SK-N-SH treated with all-trans-retinoic acid at 6 μM for 48 hours (cell line): Measurements from ENCODE around the gene HNF1A.
"Not testable (repeated sequence)": the region's sequence is repeated elsewhere in the genome, so short reads cannot be mapped to it uniquely, and the experiment has no call there.

Source experiments
- CSDC2 ChIP-seq: fragments of 250-450 bp; sonication (Bioruptor Pico); IDR thresholded peaks from 2 replicates; pipeline ENCODE4 v1.5.0; 2020; ENCODE audit warnings: mild to moderate bottlenecking, moderate library complexity
- GLIS3 ChIP-seq: fragments of 250-450 bp; sonication (Bioruptor Pico); IDR thresholded peaks from 2 replicates; pipeline ENCODE4 v1.5.0; 2020; ENCODE audit warnings: mild to moderate bottlenecking, moderate library complexity
- TCF4 ChIP-seq: fragments of 250-450 bp; sonication (Bioruptor Pico); IDR thresholded peaks from 2 replicates; pipeline ENCODE4 v1.8.0; 2021; ENCODE audit warnings: mild to moderate bottlenecking, moderate library complexity, borderline replicate concordance
- TOX ChIP-seq: fragments of 250-450 bp; sonication (Bioruptor Pico); IDR thresholded peaks from 2 replicates; pipeline ENCODE4 v1.8.0; 2021; ENCODE audit warnings: mild to moderate bottlenecking, moderate library complexity, borderline replicate concordance
- ZFP30 ChIP-seq: fragments of 450-650 bp; formaldehyde crosslinking; IDR thresholded peaks from 2 replicates; pipeline ENCODE4 v1.5.0; 2022; ENCODE audit warnings: mild to moderate bottlenecking, moderate library complexity
- ZNF70 ChIP-seq: fragments of 450-650 bp; formaldehyde crosslinking; IDR thresholded peaks from 2 replicates; pipeline ENCODE4 v1.5.0; 2020; ENCODE audit warnings: mild to moderate bottlenecking, moderate library complexity
- ZNF8 ChIP-seq: fragments of 450-650 bp; formaldehyde crosslinking; IDR thresholded peaks from 2 replicates; pipeline ENCODE4 v1.5.0; 2020; ENCODE audit warnings: mild to moderate bottlenecking, moderate library complexity
- TF ChIP-seq, protein P1 (sequence below): fragments of 250-450 bp; sonication (Bioruptor Pico); IDR thresholded peaks from 2 replicates; pipeline ENCODE4 v1.8.0; 2020; ENCODE audit warnings: mild to moderate bottlenecking, moderate library complexity, borderline replicate concordance
- TF ChIP-seq, protein P2 (sequence below): fragments of 250-450 bp; sonication (Bioruptor Pico); IDR thresholded peaks from 2 replicates; pipeline ENCODE4 v1.5.1; 2021; ENCODE audit warnings: mild to moderate bottlenecking, moderate library complexity
- TF ChIP-seq, protein P3 (sequence below): fragments of 250-450 bp; sonication (Bioruptor Pico); IDR thresholded peaks from 2 replicates; pipeline ENCODE4 v1.5.1; 2020; ENCODE audit warnings: low read depth, mild to moderate bottlenecking, moderate library complexity

DNA sequence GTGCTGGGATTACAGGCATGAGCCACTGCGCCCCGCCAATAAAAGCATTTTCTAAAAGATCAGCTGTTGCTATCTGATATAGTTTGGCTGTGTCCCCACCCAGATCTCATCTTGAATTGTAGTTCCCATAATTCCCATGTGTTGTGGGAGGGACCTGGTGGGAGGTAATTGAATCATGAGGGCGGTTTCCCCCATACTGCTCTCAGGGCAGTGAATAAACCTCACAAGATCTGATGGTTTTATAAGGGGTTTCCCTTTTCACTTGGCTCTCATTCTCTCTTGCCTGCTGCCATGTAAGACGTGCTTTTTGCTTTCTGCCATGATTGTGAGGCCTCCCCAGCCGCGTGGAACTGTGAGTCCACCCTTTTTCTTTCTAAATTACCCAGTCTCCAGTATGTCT lies 32.8 kb upstream of the HNF1A start:
- TF ChIP-seq, protein P1, sequence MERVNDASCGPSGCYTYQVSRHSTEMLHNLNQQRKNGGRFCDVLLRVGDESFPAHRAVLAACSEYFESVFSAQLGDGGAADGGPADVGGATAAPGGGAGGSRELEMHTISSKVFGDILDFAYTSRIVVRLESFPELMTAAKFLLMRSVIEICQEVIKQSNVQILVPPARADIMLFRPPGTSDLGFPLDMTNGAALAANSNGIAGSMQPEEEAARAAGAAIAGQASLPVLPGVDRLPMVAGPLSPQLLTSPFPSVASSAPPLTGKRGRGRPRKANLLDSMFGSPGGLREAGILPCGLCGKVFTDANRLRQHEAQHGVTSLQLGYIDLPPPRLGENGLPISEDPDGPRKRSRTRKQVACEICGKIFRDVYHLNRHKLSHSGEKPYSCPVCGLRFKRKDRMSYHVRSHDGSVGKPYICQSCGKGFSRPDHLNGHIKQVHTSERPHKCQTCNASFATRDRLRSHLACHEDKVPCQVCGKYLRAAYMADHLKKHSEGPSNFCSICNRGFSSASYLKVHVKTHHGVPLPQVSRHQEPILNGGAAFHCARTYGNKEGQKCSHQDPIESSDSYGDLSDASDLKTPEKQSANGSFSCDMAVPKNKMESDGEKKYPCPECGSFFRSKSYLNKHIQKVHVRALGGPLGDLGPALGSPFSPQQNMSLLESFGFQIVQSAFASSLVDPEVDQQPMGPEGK (CRISPR knock-in tag): not testable (repeated sequence)
- TF ChIP-seq ZNF8 (CRISPR knock-in tag); GLIS3 (CRISPR knock-in tag); TCF4 (CRISPR knock-in tag); CSDC2; ZFP30 (CRISPR knock-in tag); TOX (CRISPR knock-in tag); ZNF70: not testable (repeated sequence)
- TF ChIP-seq, protein P2, sequence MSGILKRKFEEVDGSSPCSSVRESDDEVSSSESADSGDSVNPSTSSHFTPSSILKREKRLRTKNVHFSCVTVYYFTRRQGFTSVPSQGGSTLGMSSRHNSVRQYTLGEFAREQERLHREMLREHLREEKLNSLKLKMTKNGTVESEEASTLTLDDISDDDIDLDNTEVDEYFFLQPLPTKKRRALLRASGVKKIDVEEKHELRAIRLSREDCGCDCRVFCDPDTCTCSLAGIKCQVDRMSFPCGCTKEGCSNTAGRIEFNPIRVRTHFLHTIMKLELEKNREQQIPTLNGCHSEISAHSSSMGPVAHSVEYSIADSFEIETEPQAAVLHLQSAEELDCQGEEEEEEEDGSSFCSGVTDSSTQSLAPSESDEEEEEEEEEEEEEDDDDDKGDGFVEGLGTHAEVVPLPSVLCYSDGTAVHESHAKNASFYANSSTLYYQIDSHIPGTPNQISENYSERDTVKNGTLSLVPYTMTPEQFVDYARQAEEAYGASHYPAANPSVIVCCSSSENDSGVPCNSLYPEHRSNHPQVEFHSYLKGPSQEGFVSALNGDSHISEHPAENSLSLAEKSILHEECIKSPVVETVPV (CRISPR knock-in tag): not testable (repeated sequence)
- TF ChIP-seq, protein P3, sequence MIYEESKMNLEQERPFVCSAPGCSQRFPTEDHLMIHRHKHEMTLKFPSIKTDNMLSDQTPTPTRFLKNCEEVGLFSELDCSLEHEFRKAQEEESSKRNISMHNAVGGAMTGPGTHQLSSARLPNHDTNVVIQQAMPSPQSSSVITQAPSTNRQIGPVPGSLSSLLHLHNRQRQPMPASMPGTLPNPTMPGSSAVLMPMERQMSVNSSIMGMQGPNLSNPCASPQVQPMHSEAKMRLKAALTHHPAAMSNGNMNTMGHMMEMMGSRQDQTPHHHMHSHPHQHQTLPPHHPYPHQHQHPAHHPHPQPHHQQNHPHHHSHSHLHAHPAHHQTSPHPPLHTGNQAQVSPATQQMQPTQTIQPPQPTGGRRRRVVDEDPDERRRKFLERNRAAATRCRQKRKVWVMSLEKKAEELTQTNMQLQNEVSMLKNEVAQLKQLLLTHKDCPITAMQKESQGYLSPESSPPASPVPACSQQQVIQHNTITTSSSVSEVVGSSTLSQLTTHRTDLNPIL (CRISPR knock-in tag): not testable (repeated sequence)
